DND-41 (cell line): Measurements from ENCODE around the gene SNX18.

ENCODE experiments used
- ATAC-seq: fragments of 200-7000 bp; cut with Tn5 transposase; 3 replicates; pipeline ENCODE4 v1.9.1; 2021; ENCODE audit warnings: low read depth; ENCODE audit not compliant: insufficient read depth
- DNase-seq: peaks from one replicate; pipeline ENCODE4 v3.0.0-alpha.2; 2020
- H2AFZ ChIP-seq: 2 replicates; pipeline ENCODE4 v1.6.0; 2012; ENCODE audit warnings: low read depth, low read length
- H3K27ac ChIP-seq: 2 replicates; pipeline ENCODE4 v1.5.1; 2012; ENCODE audit warnings: low read length, inconsistent platforms
- H3K27me3 ChIP-seq: fragments of 200-600 bp; sonication (generic); 2 replicates; pipeline ENCODE4 v1.6.0; 2012; ENCODE audit warnings: low read length, mild to moderate bottlenecking, inconsistent platforms; ENCODE audit not compliant: insufficient read depth, poor library complexity
- H3K36me3 ChIP-seq: 2 replicates; pipeline ENCODE4 v1.5.1; 2012; ENCODE audit warnings: low read length, inconsistent platforms; ENCODE audit not compliant: insufficient read depth
- H3K4me1 ChIP-seq: 2 replicates; pipeline ENCODE4 v1.5.1; 2012; ENCODE audit warnings: mild to moderate bottlenecking, low read length; ENCODE audit not compliant: insufficient read depth
- H3K4me2 ChIP-seq: 2 replicates; pipeline ENCODE4 v1.6.0; 2012; ENCODE audit warnings: mild to moderate bottlenecking, moderate library complexity, low read length, inconsistent platforms; ENCODE audit not compliant: insufficient read depth
- H3K4me3 ChIP-seq, 2 experiments: fragments of 200-600 bp in 1 of 2; shearing (Covaris generic) in 1 of 2; 2 replicates each; pipeline ENCODE4 v1.5.1; 2012 to 2016; ENCODE audit warnings: inconsistent platforms in 2 of 2, low read length in 2 of 2, mild to moderate bottlenecking in 2 of 2, low read depth in 1 of 2, moderate library complexity in 1 of 2
- H3K79me2 ChIP-seq: 2 replicates; pipeline ENCODE4 v1.6.0; 2012; ENCODE audit warnings: low read length, inconsistent platforms; ENCODE audit not compliant: insufficient read depth
- H3K9ac ChIP-seq: 2 replicates; pipeline ENCODE4 v1.6.0; 2012; ENCODE audit warnings: low read depth, mild to moderate bottlenecking, inconsistent platforms, low read length, moderate library complexity
- H3K9me3 ChIP-seq: 2 replicates; pipeline ENCODE4 v1.5.1; 2012; ENCODE audit warnings: low read length, moderate library complexity, mild to moderate bottlenecking, inconsistent platforms; ENCODE audit not compliant: insufficient read depth, severe bottlenecking
- H4K20me1 ChIP-seq: 2 replicates; pipeline ENCODE4 v1.6.0; 2012; ENCODE audit warnings: low read length; ENCODE audit not compliant: insufficient read depth
- EZH2 ChIP-seq: IDR thresholded peaks from 3 replicates; pipeline ENCODE4 v1.6.1; 2012; ENCODE audit warnings: borderline replicate concordance, low read depth, mild to moderate bottlenecking, moderate library complexity, low read length, inconsistent platforms; ENCODE audit not compliant: severe bottlenecking
- TF ChIP-seq, protein P1 (sequence below): IDR thresholded peaks from 2 replicates; pipeline ENCODE4 v1.5.1; 2012; ENCODE audit warnings: borderline replicate concordance, low read length, moderate library complexity, mild to moderate bottlenecking; ENCODE audit not compliant: poor library complexity, severe bottlenecking; ENCODE audit errors: extremely low read depth

Gene SNX18

DNA sequence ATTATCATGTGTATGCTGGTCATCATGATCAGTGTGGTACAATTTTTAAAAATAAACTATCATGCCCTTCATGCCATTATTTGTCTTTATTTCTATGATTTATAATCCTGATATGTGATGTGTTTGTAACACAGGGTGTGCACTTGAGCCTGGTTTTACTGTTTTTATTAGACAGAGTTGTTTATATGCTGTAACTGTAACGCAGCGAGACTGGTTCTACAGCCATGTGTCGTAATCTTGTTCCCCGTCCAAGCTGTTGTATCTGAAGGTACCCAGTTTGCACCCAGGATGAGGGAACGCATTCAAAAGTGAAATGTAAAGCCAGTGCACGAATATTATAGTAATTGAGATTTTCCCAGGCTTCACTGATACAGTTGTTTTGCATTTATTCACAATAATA lies 28.2 kb downstream of the SNX18 start:
- Histone ChIP-seq H3K4me3 (no peak overlapping the region), H4K20me1 (peaks cover 8% of the 10 kb centered on the region), H3K9me3 (no peaks in the 10 kb centered on the region), H3K4me2 (no peak overlapping the region), H3K36me3 (peaks cover 4% of the 10 kb centered on the region; the same call in 1 of the 2 replicates), H3K4me1 (no peaks in the 10 kb centered on the region), H3K9ac (no peak overlapping the region), H3K27ac (no peak overlapping the region), H2AFZ (no peak overlapping the region), H3K79me2 (no peaks in the 10 kb centered on the region; the same call in 1 of the 2 replicates), H3K27me3 (no peaks in the 10 kb centered on the region)
- no peak for ATAC-seq
- TF ChIP-seq, protein P1, sequence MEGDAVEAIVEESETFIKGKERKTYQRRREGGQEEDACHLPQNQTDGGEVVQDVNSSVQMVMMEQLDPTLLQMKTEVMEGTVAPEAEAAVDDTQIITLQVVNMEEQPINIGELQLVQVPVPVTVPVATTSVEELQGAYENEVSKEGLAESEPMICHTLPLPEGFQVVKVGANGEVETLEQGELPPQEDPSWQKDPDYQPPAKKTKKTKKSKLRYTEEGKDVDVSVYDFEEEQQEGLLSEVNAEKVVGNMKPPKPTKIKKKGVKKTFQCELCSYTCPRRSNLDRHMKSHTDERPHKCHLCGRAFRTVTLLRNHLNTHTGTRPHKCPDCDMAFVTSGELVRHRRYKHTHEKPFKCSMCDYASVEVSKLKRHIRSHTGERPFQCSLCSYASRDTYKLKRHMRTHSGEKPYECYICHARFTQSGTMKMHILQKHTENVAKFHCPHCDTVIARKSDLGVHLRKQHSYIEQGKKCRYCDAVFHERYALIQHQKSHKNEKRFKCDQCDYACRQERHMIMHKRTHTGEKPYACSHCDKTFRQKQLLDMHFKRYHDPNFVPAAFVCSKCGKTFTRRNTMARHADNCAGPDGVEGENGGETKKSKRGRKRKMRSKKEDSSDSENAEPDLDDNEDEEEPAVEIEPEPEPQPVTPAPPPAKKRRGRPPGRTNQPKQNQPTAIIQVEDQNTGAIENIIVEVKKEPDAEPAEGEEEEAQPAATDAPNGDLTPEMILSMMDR = no peak
- TF ChIP-seq EZH2 = no peak
- DNase-seq = no peak

GRCh38 chr5:54547711-54548250 lies 30.2 kb downstream of the SNX18 start:
- Histone ChIP-seq H3K4me1 (no peaks in the 10 kb centered on the region), H4K20me1 (no peaks in the 10 kb centered on the region), H3K27me3 (no peaks in the 10 kb centered on the region), H3K4me3 (no peak overlapping the region), H3K36me3 (peaks cover 4% of the 10 kb centered on the region; the same call in 1 of the 2 replicates), H2AFZ (no peak overlapping the region), H3K79me2 (no peaks in the 10 kb centered on the region), H3K9me3 (no peaks in the 10 kb centered on the region), H3K9ac (no peak overlapping the region), H3K27ac (no peak overlapping the region), H3K4me2 (no peak overlapping the region)
- no peak for TF ChIP-seq EZH2
- TF ChIP-seq, protein P1 = no peak
- DNase-seq (no peak), ATAC-seq (no peak)

DNA sequence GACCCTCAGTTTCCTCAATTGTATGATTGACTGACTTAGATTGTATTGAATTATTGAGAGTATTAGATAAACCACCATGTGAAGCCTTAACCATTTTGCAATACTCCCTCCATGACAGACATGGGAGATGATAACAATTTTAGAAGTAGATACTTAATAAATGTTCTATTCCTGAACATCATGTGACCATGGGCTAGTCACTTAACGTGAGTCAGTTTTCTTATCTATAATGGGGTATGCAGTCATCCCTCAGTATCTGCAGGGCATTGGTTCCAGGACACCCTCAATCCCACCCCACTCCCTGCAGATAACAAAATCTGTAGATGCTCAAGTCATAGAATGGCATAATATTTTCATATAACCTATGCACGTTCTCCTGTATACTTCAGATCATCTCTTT lies 31.0 kb downstream of the SNX18 start:
- ATAC-seq (no peak), DNase-seq (no peak)
- Histone ChIP-seq H3K79me2 (no peaks in the 10 kb centered on the region), H3K27ac (no peak overlapping the region), H3K4me2 (no peak overlapping the region), H3K4me3 (no peak overlapping the region), H3K9me3 (no peaks in the 10 kb centered on the region), H3K27me3 (no peaks in the 10 kb centered on the region), H4K20me1 (no peaks in the 10 kb centered on the region), H3K36me3 (peaks cover 4% of the 10 kb centered on the region; the same call in 1 of the 2 replicates), H3K4me1 (no peaks in the 10 kb centered on the region), H2AFZ (no peak overlapping the region), H3K9ac (no peak overlapping the region)
- TF ChIP-seq EZH2 = no peak
- TF ChIP-seq, protein P1 = no peak

DNA sequence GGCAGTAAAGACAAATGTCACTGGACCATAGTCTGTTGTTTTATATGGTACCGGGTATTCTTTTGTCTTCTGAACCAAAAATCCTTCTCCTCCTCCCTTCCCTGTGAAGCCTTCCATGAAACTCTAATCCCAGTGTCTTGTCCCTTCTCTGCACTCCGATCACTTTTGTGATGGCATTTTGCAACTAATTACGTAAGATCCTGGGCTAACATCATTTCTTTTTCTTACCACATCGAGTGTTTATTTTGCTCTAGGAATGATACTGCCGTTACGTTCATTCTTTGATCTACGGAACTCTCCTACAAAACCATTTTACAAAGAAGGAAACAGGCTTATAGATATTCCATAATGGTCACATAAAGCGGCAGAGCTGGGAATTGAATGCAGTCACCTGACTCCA lies 33.7 kb downstream of the SNX18 start:
- H3K79me2 ChIP-seq = no peaks in the 10 kb centered on the region
- peaks cover 4% of the 10 kb centered on the region; the same call in 1 of the 2 replicates for H3K36me3 ChIP-seq

More for the DNA sequence above, 33.7 kb downstream of the SNX18 start:
- Histone ChIP-seq H3K27me3 (no peaks in the 10 kb centered on the region), H3K4me3 (no peak overlapping the region), H3K4me2 (no peak overlapping the region), H3K27ac (no peak overlapping the region), H3K9me3 (no peaks in the 10 kb centered on the region), H3K9ac (no peak overlapping the region), H4K20me1 (no peaks in the 10 kb centered on the region), H2AFZ (no peak overlapping the region), H3K4me1 (no peaks in the 10 kb centered on the region)
- DNase-seq (no peak), ATAC-seq (no peak)
- TF ChIP-seq, protein P1 = no peak
